HEK293 (cell line): ENCODE data around the gene PSMD6.

Source experiments
- CTCF ChIA-PET: fragments of 350-600 bp; formaldehyde crosslinking; extraction: SDS; loops from one replicate; lab custom pipeline; 2021; ENCODE audit warnings: antibody characterized with exemption; lab: Yijun Ruan, JAX
- POLR2A ChIA-PET: fragments of 300-600 bp; formaldehyde crosslinking; extraction: SDS; loops from one replicate; lab custom pipeline; 2020; ENCODE audit warnings: antibody characterized with exemption, inconsistent platforms; lab: Yijun Ruan, JAX
- H3K27ac ChIP-seq: fragments of 200-500 bp; sonication (Bioruptor generic); 2 replicates; pipeline ENCODE4 v1.5.1; 2014; ENCODE audit warnings: low read depth, low read length, control low read depth, inconsistent platforms; ENCODE audit errors: extremely low read depth
- H3K36me3 ChIP-seq, 2 experiments: fragments of 200-500 bp in 1 of 2; sonication (Bioruptor generic) in 1 of 2; 1 replicate in 1 of 2; 2 replicates in 1 of 2; pipeline ENCODE4 v1.5.1; 2014 to 2017; ENCODE audit warnings: inconsistent platforms in 2 of 2, low read length in 2 of 2; ENCODE audit not compliant: control insufficient read depth in 2 of 2, insufficient read depth in 1 of 2
- H3K4me1 ChIP-seq: fragments of 200-500 bp; sonication (Bioruptor generic); 2 replicates; pipeline ENCODE4 v1.5.1; 2014; ENCODE audit warnings: mild to moderate bottlenecking, low read length, inconsistent platforms; ENCODE audit not compliant: control insufficient read depth, insufficient read depth
- H3K4me3 ChIP-seq: 2 replicates; pipeline ENCODE4 v1.5.1; 2011; ENCODE audit warnings: low read depth, mild to moderate bottlenecking, control low read depth, low read length, moderate library complexity
- H3K9me3 ChIP-seq: fragments of 200-500 bp; sonication (Bioruptor generic); 2 replicates; pipeline ENCODE4 v1.5.1; 2014; ENCODE audit warnings: low read depth, low read length, inconsistent platforms; ENCODE audit not compliant: control insufficient read depth, insufficient read depth
- HOXD13 ChIP-seq: sonication (generic); formaldehyde crosslinking; IDR thresholded peaks from 2 replicates; pipeline ENCODE4 v1.8.0; 2022; ENCODE audit warnings: missing genetic modification reagents, borderline replicate concordance
- IKZF3 ChIP-seq: fragments of 450-650 bp; IDR thresholded peaks from 2 replicates; pipeline ENCODE4 v1.5.0; 2018; ENCODE audit warnings: missing biosample characterization, mild to moderate bottlenecking, missing genetic modification characterization, moderate library complexity
- ZNF121 ChIP-seq: fragments of 450-650 bp; formaldehyde crosslinking; IDR thresholded peaks from 2 replicates; pipeline ENCODE4 v1.5.1; 2016; ENCODE audit warnings: missing biosample characterization, missing genetic modification characterization
- ZNF175 ChIP-seq: fragments of 450-650 bp; formaldehyde crosslinking; IDR thresholded peaks from 2 replicates; pipeline ENCODE4 v1.5.1; 2016; ENCODE audit warnings: missing biosample characterization, missing genetic modification characterization
- ZNF2 ChIP-seq: fragments of 450-650 bp; formaldehyde crosslinking; IDR thresholded peaks from 2 replicates; pipeline ENCODE4 v1.5.1; 2016; ENCODE audit warnings: missing biosample characterization, missing genetic modification characterization
- ZNF202 ChIP-seq: fragments of 450-650 bp; formaldehyde crosslinking; IDR thresholded peaks from 2 replicates; pipeline ENCODE4 v1.5.1; 2016; ENCODE audit warnings: missing biosample characterization, missing genetic modification characterization, borderline replicate concordance
- ZNF341 ChIP-seq: fragments of 450-650 bp; formaldehyde crosslinking; IDR thresholded peaks from 2 replicates; pipeline ENCODE4; 2016; ENCODE audit warnings: low read depth, missing biosample characterization, missing genetic modification characterization
- ZNF548 ChIP-seq: fragments of 450-650 bp; formaldehyde crosslinking; IDR thresholded peaks from 2 replicates; pipeline ENCODE4 v1.5.1; 2016; ENCODE audit warnings: missing biosample characterization, missing genetic modification characterization
- ZNF549 ChIP-seq: fragments of 450-650 bp; IDR thresholded peaks from 2 replicates; pipeline ENCODE4 v1.5.1; 2018; ENCODE audit warnings: missing biosample characterization, missing genetic modification characterization, mild to moderate bottlenecking, inconsistent platforms, moderate library complexity
- ZNF621 ChIP-seq: fragments of 450-650 bp; formaldehyde crosslinking; IDR thresholded peaks from 2 replicates; pipeline ENCODE4 v1.5.1; 2017; ENCODE audit warnings: missing biosample characterization, missing genetic modification characterization
- ZNF629 ChIP-seq: fragments of 450-650 bp; formaldehyde crosslinking; IDR thresholded peaks from 2 replicates; pipeline ENCODE4 v1.5.1; 2017; ENCODE audit warnings: missing biosample characterization, missing genetic modification characterization
- ZNF660 ChIP-seq: fragments of 450-650 bp; IDR thresholded peaks from 2 replicates; pipeline ENCODE4 v1.5.1; 2018; ENCODE audit warnings: missing biosample characterization, mild to moderate bottlenecking, missing genetic modification characterization
- ZNF837 ChIP-seq: fragments of 450-650 bp; formaldehyde crosslinking; IDR thresholded peaks from 2 replicates; pipeline ENCODE4 v1.5.1; 2016; ENCODE audit warnings: missing biosample characterization, missing genetic modification characterization
- TF ChIP-seq, protein P1 (sequence below): fragments of 450-650 bp; formaldehyde crosslinking; IDR thresholded peaks from 2 replicates; pipeline ENCODE4 v1.5.1; 2017; ENCODE audit warnings: missing biosample characterization, missing genetic modification characterization
- TF ChIP-seq, protein P2 (sequence below): fragments of 450-650 bp; formaldehyde crosslinking; IDR thresholded peaks from 2 replicates; pipeline ENCODE4 v1.5.1; 2016; ENCODE audit warnings: missing biosample characterization, missing genetic modification characterization, low read depth
- TF ChIP-seq, protein P3 (sequence below): fragments of 450-650 bp; IDR thresholded peaks from 2 replicates; pipeline ENCODE4 v1.5.1; 2018; ENCODE audit warnings: missing biosample characterization, mild to moderate bottlenecking, missing genetic modification characterization
- TF ChIP-seq, protein P4 (sequence below): fragments of 450-650 bp; formaldehyde crosslinking; IDR thresholded peaks from 2 replicates; pipeline ENCODE4 v1.5.1; 2016; ENCODE audit warnings: missing biosample characterization, missing genetic modification characterization, borderline replicate concordance
- TF ChIP-seq, protein P5 (sequence below): fragments of 450-650 bp; formaldehyde crosslinking; conservative IDR thresholded peaks from 2 replicates; pipeline ENCODE4 v1.5.1; 2016; ENCODE audit warnings: low read depth, missing biosample characterization, missing genetic modification characterization

The PSMD6 gene

DNA sequence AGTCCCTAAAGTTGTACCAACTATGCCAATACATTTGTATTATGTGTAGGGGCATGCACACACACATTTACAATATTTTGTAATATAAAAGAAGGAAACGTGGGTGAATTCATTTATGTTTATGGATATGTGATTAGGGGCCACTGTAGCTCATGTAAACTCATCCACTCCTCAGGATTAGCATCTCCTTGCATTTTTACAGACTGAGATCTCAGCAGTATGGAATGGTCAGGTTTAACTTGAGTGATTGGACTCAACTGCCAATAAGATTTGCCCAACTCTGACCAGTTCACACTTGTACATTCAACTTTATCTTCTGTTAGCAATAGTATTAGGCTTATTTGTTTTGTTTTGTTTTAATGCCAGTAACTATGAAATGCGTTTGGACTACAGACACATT is 36.5 kb downstream of the PSMD6 start:
- no peaks in the 10 kb centered on the region for H3K9me3 ChIP-seq
- CTCF ChIA-PET, result no interaction called here
- TF ChIP-seq, protein P1, sequence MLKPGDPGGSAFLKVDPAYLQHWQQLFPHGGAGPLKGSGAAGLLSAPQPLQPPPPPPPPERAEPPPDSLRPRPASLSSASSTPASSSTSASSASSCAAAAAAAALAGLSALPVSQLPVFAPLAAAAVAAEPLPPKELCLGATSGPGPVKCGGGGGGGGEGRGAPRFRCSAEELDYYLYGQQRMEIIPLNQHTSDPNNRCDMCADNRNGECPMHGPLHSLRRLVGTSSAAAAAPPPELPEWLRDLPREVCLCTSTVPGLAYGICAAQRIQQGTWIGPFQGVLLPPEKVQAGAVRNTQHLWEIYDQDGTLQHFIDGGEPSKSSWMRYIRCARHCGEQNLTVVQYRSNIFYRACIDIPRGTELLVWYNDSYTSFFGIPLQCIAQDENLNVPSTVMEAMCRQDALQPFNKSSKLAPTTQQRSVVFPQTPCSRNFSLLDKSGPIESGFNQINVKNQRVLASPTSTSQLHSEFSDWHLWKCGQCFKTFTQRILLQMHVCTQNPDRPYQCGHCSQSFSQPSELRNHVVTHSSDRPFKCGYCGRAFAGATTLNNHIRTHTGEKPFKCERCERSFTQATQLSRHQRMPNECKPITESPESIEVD (tag by site-specific recombination), result no peak
- TF ChIP-seq ZNF121 (tag by site-specific recombination), result no peak
- no peak for TF ChIP-seq ZNF660
- no peak for TF ChIP-seq HOXD13
- TF ChIP-seq ZNF175, result no peak
- TF ChIP-seq ZNF548 (tag by site-specific recombination), result no peak
- TF ChIP-seq, protein P2, sequence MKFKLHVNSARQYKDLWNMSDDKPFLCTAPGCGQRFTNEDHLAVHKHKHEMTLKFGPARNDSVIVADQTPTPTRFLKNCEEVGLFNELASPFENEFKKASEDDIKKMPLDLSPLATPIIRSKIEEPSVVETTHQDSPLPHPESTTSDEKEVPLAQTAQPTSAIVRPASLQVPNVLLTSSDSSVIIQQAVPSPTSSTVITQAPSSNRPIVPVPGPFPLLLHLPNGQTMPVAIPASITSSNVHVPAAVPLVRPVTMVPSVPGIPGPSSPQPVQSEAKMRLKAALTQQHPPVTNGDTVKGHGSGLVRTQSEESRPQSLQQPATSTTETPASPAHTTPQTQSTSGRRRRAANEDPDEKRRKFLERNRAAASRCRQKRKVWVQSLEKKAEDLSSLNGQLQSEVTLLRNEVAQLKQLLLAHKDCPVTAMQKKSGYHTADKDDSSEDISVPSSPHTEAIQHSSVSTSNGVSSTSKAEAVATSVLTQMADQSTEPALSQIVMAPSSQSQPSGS (tag by site-specific recombination), result no peak
- TF ChIP-seq, protein P3, sequence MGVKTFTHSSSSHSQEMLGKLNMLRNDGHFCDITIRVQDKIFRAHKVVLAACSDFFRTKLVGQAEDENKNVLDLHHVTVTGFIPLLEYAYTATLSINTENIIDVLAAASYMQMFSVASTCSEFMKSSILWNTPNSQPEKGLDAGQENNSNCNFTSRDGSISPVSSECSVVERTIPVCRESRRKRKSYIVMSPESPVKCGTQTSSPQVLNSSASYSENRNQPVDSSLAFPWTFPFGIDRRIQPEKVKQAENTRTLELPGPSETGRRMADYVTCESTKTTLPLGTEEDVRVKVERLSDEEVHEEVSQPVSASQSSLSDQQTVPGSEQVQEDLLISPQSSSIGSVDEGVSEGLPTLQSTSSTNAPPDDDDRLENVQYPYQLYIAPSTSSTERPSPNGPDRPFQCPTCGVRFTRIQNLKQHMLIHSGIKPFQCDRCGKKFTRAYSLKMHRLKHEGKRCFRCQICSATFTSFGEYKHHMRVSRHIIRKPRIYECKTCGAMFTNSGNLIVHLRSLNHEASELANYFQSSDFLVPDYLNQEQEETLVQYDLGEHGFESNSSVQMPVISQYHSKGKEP (tag by site-specific recombination), result no peak
- no peak for TF ChIP-seq ZNF837 (tag by site-specific recombination)
- TF ChIP-seq ZNF621 (tag by site-specific recombination), result no peak
- TF ChIP-seq ZNF629, result no peak
- TF ChIP-seq IKZF3 (tag by site-specific recombination), result no peak
- TF ChIP-seq, protein P4, sequence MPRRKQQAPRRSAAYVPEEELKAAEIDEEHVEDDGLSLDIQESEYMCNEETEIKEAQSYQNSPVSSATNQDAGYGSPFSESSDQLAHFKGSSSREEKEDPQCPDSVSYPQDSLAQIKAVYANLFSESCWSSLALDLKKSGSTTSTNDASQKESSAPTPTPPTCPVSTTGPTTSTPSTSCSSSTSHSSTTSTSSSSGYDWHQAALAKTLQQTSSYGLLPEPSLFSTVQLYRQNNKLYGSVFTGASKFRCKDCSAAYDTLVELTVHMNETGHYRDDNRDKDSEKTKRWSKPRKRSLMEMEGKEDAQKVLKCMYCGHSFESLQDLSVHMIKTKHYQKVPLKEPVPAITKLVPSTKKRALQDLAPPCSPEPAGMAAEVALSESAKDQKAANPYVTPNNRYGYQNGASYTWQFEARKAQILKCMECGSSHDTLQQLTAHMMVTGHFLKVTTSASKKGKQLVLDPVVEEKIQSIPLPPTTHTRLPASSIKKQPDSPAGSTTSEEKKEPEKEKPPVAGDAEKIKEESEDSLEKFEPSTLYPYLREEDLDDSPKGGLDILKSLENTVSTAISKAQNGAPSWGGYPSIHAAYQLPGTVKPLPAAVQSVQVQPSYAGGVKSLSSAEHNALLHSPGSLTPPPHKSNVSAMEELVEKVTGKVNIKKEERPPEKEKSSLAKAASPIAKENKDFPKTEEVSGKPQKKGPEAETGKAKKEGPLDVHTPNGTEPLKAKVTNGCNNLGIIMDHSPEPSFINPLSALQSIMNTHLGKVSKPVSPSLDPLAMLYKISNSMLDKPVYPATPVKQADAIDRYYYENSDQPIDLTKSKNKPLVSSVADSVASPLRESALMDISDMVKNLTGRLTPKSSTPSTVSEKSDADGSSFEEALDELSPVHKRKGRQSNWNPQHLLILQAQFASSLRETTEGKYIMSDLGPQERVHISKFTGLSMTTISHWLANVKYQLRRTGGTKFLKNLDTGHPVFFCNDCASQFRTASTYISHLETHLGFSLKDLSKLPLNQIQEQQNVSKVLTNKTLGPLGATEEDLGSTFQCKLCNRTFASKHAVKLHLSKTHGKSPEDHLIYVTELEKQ (tag by site-specific recombination), result no peak
- TF ChIP-seq ZNF341 (tag by site-specific recombination), result no peak
- no peak for TF ChIP-seq ZNF2 (tag by site-specific recombination)
- TF ChIP-seq, protein P5, sequence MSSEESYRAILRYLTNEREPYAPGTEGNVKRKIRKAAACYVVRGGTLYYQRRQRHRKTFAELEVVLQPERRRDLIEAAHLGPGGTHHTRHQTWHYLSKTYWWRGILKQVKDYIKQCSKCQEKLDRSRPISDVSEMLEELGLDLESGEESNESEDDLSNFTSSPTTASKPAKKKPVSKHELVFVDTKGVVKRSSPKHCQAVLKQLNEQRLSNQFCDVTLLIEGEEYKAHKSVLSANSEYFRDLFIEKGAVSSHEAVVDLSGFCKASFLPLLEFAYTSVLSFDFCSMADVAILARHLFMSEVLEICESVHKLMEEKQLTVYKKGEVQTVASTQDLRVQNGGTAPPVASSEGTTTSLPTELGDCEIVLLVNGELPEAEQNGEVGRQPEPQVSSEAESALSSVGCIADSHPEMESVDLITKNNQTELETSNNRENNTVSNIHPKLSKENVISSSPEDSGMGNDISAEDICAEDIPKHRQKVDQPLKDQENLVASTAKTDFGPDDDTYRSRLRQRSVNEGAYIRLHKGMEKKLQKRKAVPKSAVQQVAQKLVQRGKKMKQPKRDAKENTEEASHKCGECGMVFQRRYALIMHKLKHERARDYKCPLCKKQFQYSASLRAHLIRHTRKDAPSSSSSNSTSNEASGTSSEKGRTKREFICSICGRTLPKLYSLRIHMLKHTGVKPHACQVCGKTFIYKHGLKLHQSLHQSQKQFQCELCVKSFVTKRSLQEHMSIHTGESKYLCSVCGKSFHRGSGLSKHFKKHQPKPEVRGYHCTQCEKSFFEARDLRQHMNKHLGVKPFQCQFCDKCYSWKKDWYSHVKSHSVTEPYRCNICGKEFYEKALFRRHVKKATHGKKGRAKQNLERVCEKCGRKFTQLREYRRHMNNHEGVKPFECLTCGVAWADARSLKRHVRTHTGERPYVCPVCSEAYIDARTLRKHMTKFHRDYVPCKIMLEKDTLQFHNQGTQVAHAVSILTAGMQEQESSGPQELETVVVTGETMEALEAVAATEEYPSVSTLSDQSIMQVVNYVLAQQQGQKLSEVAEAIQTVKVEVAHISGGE (tag by site-specific recombination), result no peak
- TF ChIP-seq ZNF549 (tag by site-specific recombination), result no peak
- no peak for TF ChIP-seq ZNF202 (tag by site-specific recombination)
- TF ChIP-seq, all 188 proteins: peak for 0
- POLR2A ChIA-PET, result no interaction called here
- H3K27ac ChIP-seq, result no peak overlapping the region
- H3K4me3 ChIP-seq, result no peak overlapping the region
- H3K36me3 ChIP-seq, result peaks cover 4 to 73% of the 10 kb centered on the region in 2 experiments; a peak in 1 of 3 replicates
- H3K4me1 ChIP-seq, result no peaks in the 10 kb centered on the region
